ENCODE measurements around the gene BDNF. TPM values are rescaled to one million over a fixed set of nuclear protein-coding genes. Genes with fewer than 3 reads are reported as not detected.

The BDNF gene
- total and polyA plus RNA-seq, 4 donors, result 0.38 to 1.6 (median 1.4) TPM

DNA sequence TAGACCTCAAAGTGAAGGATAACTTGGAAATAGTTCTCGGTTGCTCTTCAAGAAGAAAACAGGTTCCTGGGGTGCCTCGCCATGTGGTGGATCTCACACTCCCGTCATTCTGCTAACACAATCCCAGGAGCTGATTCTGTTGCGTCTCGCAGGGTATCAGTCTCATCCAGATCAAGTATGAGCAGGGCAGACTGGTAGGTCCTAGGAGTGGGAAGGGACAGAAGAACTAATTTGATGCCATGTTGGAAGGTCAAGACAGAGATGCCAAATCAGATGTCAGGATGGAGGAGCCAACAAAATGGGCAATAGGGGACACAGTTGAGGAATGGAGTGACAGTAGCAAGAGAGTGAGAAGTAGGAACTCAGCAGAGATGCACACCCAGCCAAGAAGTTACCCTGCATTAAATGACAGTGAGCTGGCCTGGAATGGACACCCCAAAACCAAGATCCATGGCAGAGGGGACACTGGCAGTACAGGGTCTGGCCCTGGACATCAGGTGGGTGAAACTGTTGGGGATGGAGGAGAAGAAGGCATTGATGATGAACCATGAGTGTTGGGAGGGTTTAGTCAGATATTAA is 76.2 kb downstream of the BDNF start:
- ATAC-seq (ENCODE audit: insufficient read depth, low FRiP score) (no peak), DNase-seq (no peak)
- peaks cover 0 to 19% (median 0%) of the 10 kb centered on the region in 5 donors for H3K4me1 ChIP-seq (ENCODE audit: control insufficient read depth in 5 of 5, insufficient read depth in 5 of 5, low read length in 5 of 5)
- H3K36me3 ChIP-seq (ENCODE audit: control insufficient read depth in 4 of 4, insufficient read depth in 4 of 4, low read length in 4 of 4), result no peaks in the 10 kb centered on the region
- 73 to 77% methylated on average over 5 of the region's 5 CpGs for WGBS, 2 donors
- H3K27ac ChIP-seq (ENCODE audit: low read depth in 1 of 2, low read length in 1 of 2), result no peak overlapping the region
- H3K27me3 ChIP-seq (ENCODE audit: control insufficient read depth in 3 of 3, insufficient read depth in 3 of 3, low read length in 2 of 3), result no peaks in the 10 kb centered on the region
- peaks cover 0 to 5% (median 0%) of the 10 kb centered on the region in 4 donors for H3K9me3 ChIP-seq (ENCODE audit: control insufficient read depth in 4 of 4, insufficient read depth in 3 of 4, low read length in 3 of 4)
- no peak overlapping the region for H3K4me3 ChIP-seq
- TF ChIP-seq, protein P1, sequence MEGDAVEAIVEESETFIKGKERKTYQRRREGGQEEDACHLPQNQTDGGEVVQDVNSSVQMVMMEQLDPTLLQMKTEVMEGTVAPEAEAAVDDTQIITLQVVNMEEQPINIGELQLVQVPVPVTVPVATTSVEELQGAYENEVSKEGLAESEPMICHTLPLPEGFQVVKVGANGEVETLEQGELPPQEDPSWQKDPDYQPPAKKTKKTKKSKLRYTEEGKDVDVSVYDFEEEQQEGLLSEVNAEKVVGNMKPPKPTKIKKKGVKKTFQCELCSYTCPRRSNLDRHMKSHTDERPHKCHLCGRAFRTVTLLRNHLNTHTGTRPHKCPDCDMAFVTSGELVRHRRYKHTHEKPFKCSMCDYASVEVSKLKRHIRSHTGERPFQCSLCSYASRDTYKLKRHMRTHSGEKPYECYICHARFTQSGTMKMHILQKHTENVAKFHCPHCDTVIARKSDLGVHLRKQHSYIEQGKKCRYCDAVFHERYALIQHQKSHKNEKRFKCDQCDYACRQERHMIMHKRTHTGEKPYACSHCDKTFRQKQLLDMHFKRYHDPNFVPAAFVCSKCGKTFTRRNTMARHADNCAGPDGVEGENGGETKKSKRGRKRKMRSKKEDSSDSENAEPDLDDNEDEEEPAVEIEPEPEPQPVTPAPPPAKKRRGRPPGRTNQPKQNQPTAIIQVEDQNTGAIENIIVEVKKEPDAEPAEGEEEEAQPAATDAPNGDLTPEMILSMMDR (IDR thresholded peaks at IDR 0.05; ENCODE audit: control extremely low read depth, extremely low read depth), result no peak
- H3K9ac ChIP-seq (ENCODE audit: insufficient read depth in 1 of 2, low read length in 2 of 2), result no peak overlapping the region

DNA sequence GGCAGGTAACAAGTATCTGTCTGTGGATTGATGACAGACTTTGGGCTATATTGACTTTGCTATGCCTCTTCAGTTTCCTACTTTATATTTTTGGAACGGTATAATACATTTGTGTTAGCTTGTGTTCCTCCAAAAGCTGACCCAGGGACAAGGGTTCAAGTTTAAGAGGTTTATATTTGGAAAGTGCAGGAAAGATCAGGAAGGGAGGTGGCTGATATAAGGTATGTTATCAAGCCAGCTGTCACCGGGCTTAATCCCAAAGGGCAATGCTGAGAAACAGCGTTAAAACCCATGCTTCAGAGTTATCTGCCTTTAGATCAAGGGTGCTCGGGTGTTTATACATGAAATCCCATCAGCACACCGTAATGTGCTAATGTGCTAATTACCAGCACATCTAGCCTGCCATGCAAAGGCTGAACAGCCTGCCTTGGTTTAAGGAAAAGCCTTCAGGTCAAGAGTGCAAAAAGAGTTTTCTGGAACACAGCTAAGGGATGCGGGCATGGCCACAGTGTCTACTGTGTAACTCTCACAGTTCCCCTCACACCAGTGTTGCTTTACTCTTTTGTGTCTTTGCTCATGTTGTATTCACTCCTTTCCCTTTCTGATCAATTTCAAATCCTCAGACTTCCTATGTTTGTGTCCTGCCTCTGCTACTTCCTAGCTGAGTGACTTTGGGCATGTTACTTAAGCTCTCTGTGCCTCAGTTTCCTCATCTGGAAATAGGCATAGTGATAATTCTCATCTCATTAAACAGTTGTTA is 77.5 kb downstream of the BDNF start:
- no peak overlapping the region for H3K9ac ChIP-seq (ENCODE audit: insufficient read depth in 1 of 2, low read length in 2 of 2)
- 75% methylated on average over 6 of the region's 6 CpGs for WGBS, 2 donors
- peaks cover 0 to 5% (median 0%) of the 10 kb centered on the region in 4 donors for H3K9me3 ChIP-seq (ENCODE audit: control insufficient read depth in 4 of 4, insufficient read depth in 3 of 4, low read length in 3 of 4)
- no peaks in the 10 kb centered on the region for H3K36me3 ChIP-seq (ENCODE audit: control insufficient read depth in 4 of 4, insufficient read depth in 4 of 4, low read length in 4 of 4)
- no peak overlapping the region for H3K4me3 ChIP-seq
- ATAC-seq (ENCODE audit: insufficient read depth, low FRiP score) (no peak), DNase-seq (no peak)
- TF ChIP-seq, protein P1 (IDR thresholded peaks at IDR 0.05; ENCODE audit: control extremely low read depth, extremely low read depth), result no peak
- no peaks in the 10 kb centered on the region for H3K27me3 ChIP-seq (ENCODE audit: control insufficient read depth in 3 of 3, insufficient read depth in 3 of 3, low read length in 2 of 3)
- no peak overlapping the region for H3K27ac ChIP-seq (ENCODE audit: low read depth in 1 of 2, low read length in 1 of 2)
- H3K4me1 ChIP-seq (ENCODE audit: control insufficient read depth in 5 of 5, insufficient read depth in 5 of 5, low read length in 5 of 5), result peaks cover 0 to 19% (median 0%) of the 10 kb centered on the region in 5 donors

DNA sequence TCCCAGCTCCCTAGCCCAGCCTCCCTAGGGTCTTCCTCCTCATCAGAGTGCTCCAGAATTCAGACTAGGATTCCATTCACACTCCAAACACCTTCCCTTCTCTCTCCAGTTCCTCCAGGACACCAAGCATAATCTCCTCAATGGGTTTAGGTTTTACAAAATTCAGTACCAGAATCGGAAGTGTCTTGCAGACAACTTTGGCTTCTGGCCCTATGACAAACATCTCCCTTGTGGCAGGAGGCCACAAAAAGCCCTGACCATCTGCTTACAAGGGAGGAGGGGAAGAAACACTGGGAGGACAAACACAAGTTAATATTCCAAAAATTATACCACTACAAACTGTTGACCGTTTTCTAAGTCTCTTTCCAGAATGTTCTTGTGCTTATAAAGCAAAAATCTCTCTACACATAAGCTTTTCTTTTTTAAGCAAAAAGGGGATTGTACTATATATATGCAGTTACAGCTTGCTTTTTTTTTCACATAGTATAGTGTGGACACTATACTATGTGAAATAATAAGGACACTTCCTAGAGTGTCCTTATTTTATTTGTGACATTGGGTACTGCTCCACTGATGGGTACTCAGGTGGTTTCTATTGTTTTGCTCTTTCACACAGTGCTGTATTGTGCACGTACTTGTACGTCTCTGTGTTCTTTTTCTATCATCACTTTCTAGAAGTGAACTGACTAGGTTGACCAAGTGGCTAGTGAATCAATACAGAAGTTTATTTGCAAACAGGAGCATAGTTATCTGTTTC is 78.7 kb downstream of the BDNF start:
- H3K36me3 ChIP-seq (ENCODE audit: control insufficient read depth in 4 of 4, insufficient read depth in 4 of 4, low read length in 4 of 4), result no peaks in the 10 kb centered on the region
- no peak overlapping the region for H3K9ac ChIP-seq (ENCODE audit: insufficient read depth in 1 of 2, low read length in 2 of 2)
- peaks cover 0 to 19% (median 0%) of the 10 kb centered on the region in 5 donors for H3K4me1 ChIP-seq (ENCODE audit: control insufficient read depth in 5 of 5, insufficient read depth in 5 of 5, low read length in 5 of 5)
- WGBS, 2 donors, result 83 to 88% methylated on average over 4 of the region's 4 CpGs
- TF ChIP-seq, protein P1 (IDR thresholded peaks at IDR 0.05; ENCODE audit: control extremely low read depth, extremely low read depth), result no peak
- H3K9me3 ChIP-seq (ENCODE audit: control insufficient read depth in 4 of 4, insufficient read depth in 3 of 4, low read length in 3 of 4), result peaks cover 0 to 5% (median 0%) of the 10 kb centered on the region in 4 donors
- peak in 2 of 3 donors; percentile 23 to 54 for DNase-seq
- no peak overlapping the region for H3K4me3 ChIP-seq
- ATAC-seq (ENCODE audit: insufficient read depth, low FRiP score), result no peak
- H3K27ac ChIP-seq (ENCODE audit: low read depth in 1 of 2, low read length in 1 of 2), result no peak overlapping the region
- H3K27me3 ChIP-seq (ENCODE audit: control insufficient read depth in 3 of 3, insufficient read depth in 3 of 3, low read length in 2 of 3), result no peaks in the 10 kb centered on the region
